Type B pancreatic cell (in vitro differentiated cells): Measurements from ENCODE around the gene KRTAP5-7. TPM values are rescaled to one million over a fixed set of nuclear protein-coding genes. Genes with fewer than 3 reads are reported as not detected.

Experiments
- DNase-seq: peaks from one replicate; pipeline ENCODE4 v3.0.0; 2021; ENCODE audit warnings: mixed read lengths; ENCODE audit not compliant: unreplicated experiment; ENCODE audit errors: extremely low spot score
- H3K27ac Mint-ChIP-seq: 2 replicates; pipeline ENCODE4 v1.8.0; 2021; ENCODE audit warnings: mild to moderate bottlenecking, mixed read lengths
- H3K27me3 Mint-ChIP-seq: 2 replicates; pipeline ENCODE4 v1.8.0; 2021; ENCODE audit warnings: mixed read lengths
- H3K36me3 Mint-ChIP-seq: 2 replicates; pipeline ENCODE4 v1.8.0; 2021; ENCODE audit warnings: mixed read lengths
- H3K4me1 Mint-ChIP-seq: one replicate; pipeline ENCODE4 v1.8.0; 2021; ENCODE audit warnings: mixed read lengths; ENCODE audit not compliant: unreplicated experiment
- H3K4me3 Mint-ChIP-seq: 2 replicates; pipeline ENCODE4 v1.8.0; 2021; ENCODE audit warnings: mild to moderate bottlenecking, mixed read lengths
- H3K9me3 Mint-ChIP-seq: 2 replicates; pipeline ENCODE4 v1.8.0; 2021; ENCODE audit warnings: mixed read lengths
- CTCF ChIP-seq: fragments of 200-600 bp; sonication (generic); conservative IDR thresholded peaks from 2 replicates; pipeline ENCODE4 v1.5.0; 2021; ENCODE audit warnings: antibody characterized with exemption, mild to moderate bottlenecking
- total RNA-seq: library from RNA; stranded (reverse); gene quantifications from 2 replicates; pipeline ENCODE4 v1.2.1, GENCODE V29; 2021; ENCODE audit warnings: low replicate concordance

The KRTAP5-7 gene
- total RNA-seq, 1 donor from 2014 or later, result not detected

- DNase-seq, result no peak
These were observed 27.9 kb upstream of the KRTAP5-7 start for GRCh38 chr11:71499125-71499524.

GRCh38 chr11:71499546-71499945 lies 27.5 kb upstream of the KRTAP5-7 start:
- H3K27me3 Mint-ChIP-seq, result no peaks in the 10 kb centered on the region
- H3K4me1 Mint-ChIP-seq, result peaks cover 3% of the 10 kb centered on the region
- no peak for TF ChIP-seq CTCF
- peaks cover 27% of the 10 kb centered on the region for H3K36me3 Mint-ChIP-seq
- no peak overlapping the region for H3K4me3 Mint-ChIP-seq
- H3K27ac Mint-ChIP-seq, result no peak overlapping the region
- no peaks in the 10 kb centered on the region for H3K9me3 Mint-ChIP-seq
- no peak for DNase-seq

More at GRCh38 chr11:71499125-71499524, 27.9 kb upstream of the KRTAP5-7 start:
- H3K27me3 Mint-ChIP-seq, result no peaks in the 10 kb centered on the region
- H3K27ac Mint-ChIP-seq, result no peak overlapping the region
- H3K9me3 Mint-ChIP-seq, result no peaks in the 10 kb centered on the region
- TF ChIP-seq CTCF, result no peak
- no peaks in the 10 kb centered on the region for H3K4me1 Mint-ChIP-seq
- H3K36me3 Mint-ChIP-seq, result peaks cover 25% of the 10 kb centered on the region
- no peak overlapping the region for H3K4me3 Mint-ChIP-seq

- Mint-ChIP-seq H3K27me3 (no peaks in the 10 kb centered on the region), H3K4me1 (peaks cover 12% of the 10 kb centered on the region), H3K36me3 (peaks cover 30% of the 10 kb centered on the region), H3K9me3 (no peaks in the 10 kb centered on the region), H3K4me3 (no peak overlapping the region), H3K27ac (no peak overlapping the region)
- TF ChIP-seq CTCF, result no peak
- no peak for DNase-seq
These were observed 26.5 kb upstream of the KRTAP5-7 start for GRCh38 chr11:71500601-71501021.

- Mint-ChIP-seq H3K4me1 (peaks cover 14% of the 10 kb centered on the region), H3K9me3 (no peaks in the 10 kb centered on the region), H3K36me3 (peaks cover 29% of the 10 kb centered on the region), H3K4me3 (no peak overlapping the region), H3K27me3 (no peaks in the 10 kb centered on the region), H3K27ac (no peak overlapping the region)
- no peak for DNase-seq
- no peak for TF ChIP-seq CTCF
These were observed 25.7 kb upstream of the KRTAP5-7 start for GRCh38 chr11:71501071-71501985.

GRCh38 chr11:71502026-71502425 lies 25.0 kb upstream of the KRTAP5-7 start:
- no peak overlapping the region for H3K27ac Mint-ChIP-seq
- H3K9me3 Mint-ChIP-seq, result peaks cover 2% of the 10 kb centered on the region
- H3K36me3 Mint-ChIP-seq, result peaks cover 24% of the 10 kb centered on the region
- H3K4me3 Mint-ChIP-seq, result no peak overlapping the region
- DNase-seq, result no peak
- peaks cover 14% of the 10 kb centered on the region for H3K4me1 Mint-ChIP-seq
- no peaks in the 10 kb centered on the region for H3K27me3 Mint-ChIP-seq
- TF ChIP-seq CTCF, result no peak
